ENCODE results near the gene PRAC1.
"Not testable (repeated sequence)": the region's sequence is repeated elsewhere in the genome, so short reads cannot be mapped to it uniquely, and the experiment has no call there.

PRAC1 gene

GRCh38 chr17:48726916-48727286 lies 4.6 kb upstream of the PRAC1 start:
- DNase-seq (ENCODE audit: low read depth): no peak

GRCh38 chr17:48726114-48726915 lies 4.0 kb upstream of the PRAC1 start:
- no peak for DNase-seq (ENCODE audit: low read depth)

- no peak for DNase-seq (ENCODE audit: low read depth)
Measured at GRCh38 chr17:48725288-48726064, 3.2 kb upstream of the PRAC1 start.

- no peak for DNase-seq (ENCODE audit: low read depth)
Measured at GRCh38 chr17:48725004-48725287, 2.6 kb upstream of the PRAC1 start.

GRCh38 chr17:48724251-48725003 lies 2.1 kb upstream of the PRAC1 start:
- peak; percentile 55 for DNase-seq (ENCODE audit: low read depth)

- DNase-seq (ENCODE audit: low read depth): no peak
Measured at GRCh38 chr17:48723423-48724250, 1.3 kb upstream of the PRAC1 start.

- DNase-seq (ENCODE audit: low read depth): no peak
Measured at GRCh38 chr17:48722915-48723422, 651 bp upstream of the PRAC1 start, which contains the start of gene PRAC2. Gene PRAC2, plus strand, starts transcription at chr17:48723185. Its CDS starts 1,226 bp downstream, at chr17:48724411.

GRCh38 chr17:48721009-48721402 lies 1.3 kb downstream of the PRAC1 start:
- no peak for DNase-seq (ENCODE audit: low read depth)

GRCh38 chr17:48720266-48721008 lies 1.9 kb downstream of the PRAC1 start:
- no peak for DNase-seq (ENCODE audit: low read depth)

GRCh38 chr17:48719642-48720265 lies 2.6 kb downstream of the PRAC1 start:
- no peak for DNase-seq (ENCODE audit: low read depth)

- DNase-seq (ENCODE audit: low read depth): no peak
Measured at GRCh38 chr17:48718761-48719641, 3.3 kb downstream of the PRAC1 start.

- no peak for DNase-seq (ENCODE audit: low read depth)
Measured at GRCh38 chr17:48718227-48718760, 4.0 kb downstream of the PRAC1 start.

- no peak for DNase-seq (ENCODE audit: low read depth)
Measured at GRCh38 chr17:48717367-48718226, 4.7 kb downstream of the PRAC1 start.

GRCh38 chr17:48716549-48716948 lies 5.8 kb downstream of the PRAC1 start:
- DNase-seq (ENCODE audit: low read depth): not testable (repeated sequence)

- DNase-seq (ENCODE audit: low read depth): no peak
Measured at GRCh38 chr17:48715496-48716399, 6.6 kb downstream of the PRAC1 start.

GRCh38 chr17:48711128-48711527 lies 11.2 kb downstream of the PRAC1 start:
- no peak for DNase-seq (ENCODE audit: low read depth)

All from activated gamma-delta T cell treated with anti-CD3 and anti-CD28 coated beads, Interleukin-2, amount 50 U/mL, for 16 hours (primary cell).